A549 (cell line): ENCODE measurements around the gene PZP.

Experiments used
- EP300 ChIP-seq, 2 experiments: fragments of >200 bp; sonication (Bioruptor Twin); formaldehyde crosslinking; IDR thresholded peaks; 2 replicates in 1 of 2; 3 replicates in 1 of 2; pipeline ENCODE4 v1.6.1; 2016 to 2017
- SMC3 ChIP-seq: fragments of >200 bp; sonication (Bioruptor Twin); formaldehyde crosslinking; IDR thresholded peaks from 3 replicates; pipeline ENCODE4 v1.6.1; 2018; ENCODE audit warnings: inconsistent platforms

DNA sequence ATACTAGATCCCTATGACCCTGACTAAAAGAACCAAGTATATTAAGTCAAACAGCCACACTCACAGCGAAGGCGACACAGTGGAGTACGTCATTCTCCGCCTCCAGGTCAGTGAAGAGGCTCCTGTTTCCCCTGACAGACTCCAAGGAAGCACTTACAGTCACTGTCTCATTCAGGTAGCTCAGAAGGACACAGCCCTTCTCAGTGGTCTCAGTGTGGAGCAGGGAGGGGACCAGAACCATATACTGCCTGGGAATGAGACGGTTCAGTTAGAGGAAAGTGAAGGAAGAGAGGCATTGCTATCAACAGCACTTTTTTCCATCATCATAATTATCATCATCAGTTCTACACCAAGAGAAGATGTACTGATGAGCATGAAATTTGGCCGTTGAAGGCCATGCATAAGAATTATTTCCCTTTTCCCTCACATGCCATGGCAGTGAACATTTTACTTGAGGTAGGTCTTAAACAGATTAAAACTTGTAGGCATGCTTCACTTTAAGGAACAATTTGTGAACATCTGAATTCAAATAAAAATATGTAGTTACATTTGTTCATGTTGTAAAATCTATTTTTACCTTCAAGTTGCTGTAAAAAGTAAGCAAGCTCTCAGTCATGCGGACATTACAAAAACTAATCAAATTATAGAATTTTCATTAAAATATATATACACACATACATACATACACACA is 94.8 kb downstream of the PZP start:
- TF ChIP-seq EP300 (IDR thresholded peaks at IDR 0.05) = no peak
- no peak for TF ChIP-seq SMC3
